HT-29 (cell line): ENCODE measurements around the gene NOC4L. TPM values are rescaled to one million over a fixed set of nuclear protein-coding genes. Genes with fewer than 3 reads are reported as not detected.

Experiments used
- DNase-seq: peaks from one replicate; pipeline ENCODE4 v3.0.0-alpha.2; 2015; ENCODE audit warnings: low spot score
- small RNA-seq: library from RNA; depleted of rRNA; stranded (forward); fragments of <200 nt; gene quantifications from one replicate; pipeline ENCODE3, GENCODE V24; 2014
- total RNA-seq: library from RNA; depleted of rRNA; stranded (reverse); fragments of >200 nt; shearing (Covaris generic); gene quantifications from 2 replicates; pipeline ENCODE4 v1.2.3, GENCODE V29; 2014; rRNA removed

Gene NOC4L
- total RNA-seq, 1 experiment from 2014 or later: 47.0 TPM

DNA sequence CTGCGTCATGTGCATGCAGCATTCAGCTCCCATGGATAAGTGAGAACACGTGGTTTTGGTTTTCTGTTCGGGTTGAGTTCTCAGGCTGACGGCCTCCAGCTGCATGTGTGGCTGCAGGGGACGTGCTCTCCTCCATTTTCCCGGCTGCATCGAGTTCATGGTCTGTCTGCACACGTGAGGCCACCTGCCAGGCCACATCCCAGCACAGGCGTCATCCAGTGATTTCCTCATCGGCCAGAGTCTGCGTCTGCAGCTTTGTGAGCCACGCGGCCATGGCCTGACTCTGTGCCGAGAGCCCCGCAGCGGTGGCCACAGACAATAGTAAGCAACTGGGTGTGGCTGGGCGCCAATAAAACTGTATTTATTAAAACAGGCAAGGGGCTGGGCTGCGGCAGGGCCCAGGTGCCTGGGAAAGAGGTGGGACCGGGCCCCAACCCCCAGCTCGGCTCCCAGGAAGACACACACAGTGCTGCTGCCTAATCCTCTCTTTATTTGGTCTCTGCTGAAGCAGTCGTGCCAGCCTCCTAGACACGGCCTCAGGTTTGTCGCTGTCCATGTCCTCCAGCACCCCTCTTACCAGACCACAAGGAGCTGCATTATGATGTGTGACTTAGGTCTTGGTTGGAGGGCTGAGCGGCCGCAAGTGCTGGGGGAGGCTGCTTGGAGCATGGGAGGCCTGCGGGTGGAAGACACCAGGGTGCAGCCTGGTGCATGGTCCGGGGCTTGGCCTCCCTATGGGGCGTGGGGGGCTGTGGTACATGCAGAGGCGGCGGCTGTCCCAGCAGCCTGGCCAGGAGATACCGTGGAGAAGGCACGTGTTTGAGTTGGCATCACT, 52.0 kb downstream of the NOC4L start:
- DNase-seq: no peak

- DNase-seq: no peak
Measured at GRCh38 chr12:132196873-132197390, 52.7 kb downstream of the NOC4L start.

- no peak for DNase-seq
Measured at GRCh38 chr12:132197581-132198354, 53.5 kb downstream of the NOC4L start.

- DNase-seq: no peak
Measured at GRCh38 chr12:132199101-132199500, 54.8 kb downstream of the NOC4L start.

GRCh38 chr12:132199526-132200319, 55.5 kb downstream of the NOC4L start:
- no peak for DNase-seq

DNA sequence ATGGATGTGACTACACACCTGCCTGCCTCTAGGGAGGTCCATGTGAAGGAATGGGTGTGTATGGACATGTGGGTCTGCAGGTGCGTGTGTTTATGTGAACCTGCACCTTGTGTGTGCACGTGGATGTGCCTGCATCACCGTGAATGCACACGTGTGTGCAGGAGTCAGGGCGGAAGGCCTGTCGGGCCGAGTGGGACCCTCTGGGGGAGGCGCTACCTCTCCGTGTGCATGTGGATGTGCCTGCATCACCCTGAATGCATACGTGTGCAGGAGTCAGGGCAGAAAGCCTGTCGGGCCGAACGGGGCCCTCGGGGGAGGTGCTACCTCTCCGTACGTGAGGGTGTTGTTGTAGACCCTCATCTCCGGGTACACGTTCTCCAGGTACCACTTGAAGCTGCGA, 56.5 kb downstream of the NOC4L start:
- no peak for DNase-seq

DNA sequence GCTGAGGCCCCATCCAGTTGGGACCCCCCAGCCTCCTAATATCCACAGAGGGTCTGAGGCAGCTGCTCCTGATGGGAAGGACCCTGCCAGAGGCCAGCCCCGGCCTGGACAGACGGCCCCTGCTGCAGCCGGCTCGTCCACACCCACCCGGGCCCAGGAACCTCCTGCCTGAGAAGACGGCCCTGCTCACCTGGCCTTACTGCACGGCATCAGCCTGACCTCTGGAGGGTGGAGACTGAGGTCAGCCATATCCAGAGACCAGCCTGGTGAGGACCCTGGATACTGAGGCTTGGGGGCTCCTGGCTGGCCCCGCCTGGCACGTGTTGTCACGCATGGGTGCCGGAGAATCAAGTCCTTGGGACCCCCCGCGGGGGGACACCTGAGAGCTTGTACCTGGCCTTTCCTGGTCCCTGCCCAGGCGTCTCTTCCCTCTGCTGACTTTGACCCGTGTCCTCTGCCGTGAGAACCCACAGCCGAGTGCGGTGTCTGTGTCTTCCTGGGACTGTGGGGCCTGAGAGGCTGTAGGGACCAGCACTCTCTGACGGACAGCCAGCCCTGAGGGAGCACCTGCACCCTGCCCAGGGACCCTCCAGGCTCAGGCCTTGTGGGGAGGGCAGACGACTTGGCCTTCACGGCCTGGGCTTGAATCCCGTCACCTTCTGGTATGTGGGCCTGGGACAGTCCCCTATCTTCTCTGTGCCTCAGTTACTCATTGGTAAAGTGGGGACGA, 57.3 kb downstream of the NOC4L start:
- no peak for DNase-seq

Small RNA genes lying within 50 kb of the gene (small RNA-seq; reads per million reads assigned to genes)
- not detected for gene AC138466.3

Other genes starting within 250 kb of the NOC4L start
- gene ULK1, start 249.8 kb upstream of the NOC4L start, total RNA-seq: 4.9 and 9.6 TPM in 2 replicates
- 70.5 and 73.8 TPM in 2 replicates for gene PUS1, start 215.2 kb upstream of the NOC4L start, total RNA-seq
- gene EP400, start 194.5 kb upstream of the NOC4L start, total RNA-seq: 8.3 and 12.2 TPM in 2 replicates
- gene DDX51, start 138 bp upstream of the NOC4L start, total RNA-seq: 21.4 and 35.3 TPM in 2 replicates
- gene GALNT9, start 185.1 kb downstream of the NOC4L start, total RNA-seq: not detected in 2 replicates